HepG2 (cell line): ENCODE results near the gene GPR31.

Experiments used
- PRMT3 ChIP-seq: sonication (generic); formaldehyde crosslinking; IDR thresholded peaks from 2 replicates; pipeline ENCODE4 v1.8.1; 2022; ENCODE audit warnings: low read depth, mild to moderate bottlenecking, moderate library complexity, missing genetic modification reagents, borderline replicate concordance
- SMYD3 ChIP-seq: sonication (generic); formaldehyde crosslinking; IDR thresholded peaks from 2 replicates; pipeline ENCODE4 v1.8.1; 2023; ENCODE audit warnings: mild to moderate bottlenecking, missing genetic modification reagents
- STAT5B ChIP-seq: sonication (generic); formaldehyde crosslinking; IDR thresholded peaks from 2 replicates; pipeline ENCODE4 v1.4.0; 2020; ENCODE audit warnings: missing genetic modification reagents
- ZNF232 ChIP-seq: sonication (generic); formaldehyde crosslinking; IDR thresholded peaks from 2 replicates; pipeline ENCODE4 v1.4.0; 2020; ENCODE audit warnings: missing genetic modification reagents, borderline replicate concordance
- TF ChIP-seq, protein P1 (sequence below): sonication (generic); formaldehyde crosslinking; IDR thresholded peaks from 2 replicates; pipeline ENCODE4 v1.5.0; 2020; ENCODE audit warnings: mild to moderate bottlenecking, missing genetic modification reagents, moderate library complexity

DNA sequence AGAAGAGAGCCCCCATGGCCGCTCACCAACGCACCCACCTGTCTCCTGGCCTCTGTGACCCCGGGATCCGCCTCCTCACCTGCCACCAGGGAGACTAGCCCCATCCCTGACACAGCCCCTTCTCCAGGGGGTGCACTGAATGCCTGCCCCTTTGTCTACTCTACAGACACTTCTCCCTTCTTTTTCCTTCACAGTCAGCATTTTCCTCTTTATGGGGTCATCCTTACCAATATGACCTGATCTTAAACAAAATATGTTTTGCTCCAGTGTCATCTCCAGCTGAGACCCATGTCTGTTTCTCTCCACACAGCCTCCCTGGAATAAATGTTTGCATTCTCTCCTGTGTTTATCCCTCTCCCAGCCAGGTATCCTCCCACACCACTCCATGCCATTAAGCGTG lies 49.5 kb downstream of the GPR31 start:
- TF ChIP-seq SMYD3: no peak
- TF ChIP-seq ZNF232: no peak
- TF ChIP-seq PRMT3 (CRISPR knock-in tag): no peak
- TF ChIP-seq, protein P1, sequence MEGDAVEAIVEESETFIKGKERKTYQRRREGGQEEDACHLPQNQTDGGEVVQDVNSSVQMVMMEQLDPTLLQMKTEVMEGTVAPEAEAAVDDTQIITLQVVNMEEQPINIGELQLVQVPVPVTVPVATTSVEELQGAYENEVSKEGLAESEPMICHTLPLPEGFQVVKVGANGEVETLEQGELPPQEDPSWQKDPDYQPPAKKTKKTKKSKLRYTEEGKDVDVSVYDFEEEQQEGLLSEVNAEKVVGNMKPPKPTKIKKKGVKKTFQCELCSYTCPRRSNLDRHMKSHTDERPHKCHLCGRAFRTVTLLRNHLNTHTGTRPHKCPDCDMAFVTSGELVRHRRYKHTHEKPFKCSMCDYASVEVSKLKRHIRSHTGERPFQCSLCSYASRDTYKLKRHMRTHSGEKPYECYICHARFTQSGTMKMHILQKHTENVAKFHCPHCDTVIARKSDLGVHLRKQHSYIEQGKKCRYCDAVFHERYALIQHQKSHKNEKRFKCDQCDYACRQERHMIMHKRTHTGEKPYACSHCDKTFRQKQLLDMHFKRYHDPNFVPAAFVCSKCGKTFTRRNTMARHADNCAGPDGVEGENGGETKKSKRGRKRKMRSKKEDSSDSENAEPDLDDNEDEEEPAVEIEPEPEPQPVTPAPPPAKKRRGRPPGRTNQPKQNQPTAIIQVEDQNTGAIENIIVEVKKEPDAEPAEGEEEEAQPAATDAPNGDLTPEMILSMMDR (CRISPR knock-in tag): no peak
- TF ChIP-seq STAT5B (CRISPR knock-in tag): no peak
